ENCODE results near the gene KRAS.

- no peak for TF ChIP-seq POLR2A (IDR thresholded peaks at IDR 0.05; ENCODE audit: low read depth)
- TF ChIP-seq POLR2AphosphoS5 (IDR thresholded peaks at IDR 0.05) = no peak
- no peak for TF ChIP-seq CTCF (IDR thresholded peaks at IDR 0.05)
Observed at GRCh38 chr12:25286837-25287236, 36.1 kb upstream of the KRAS start.
